Lung microvascular endothelial cell (primary cell): Measurements from ENCODE around the gene MAP2K5. TPM values are rescaled to one million over a fixed set of nuclear protein-coding genes. Genes with fewer than 3 reads are reported as not detected.

ENCODE experiments used
- DNase-seq, 2 donors: peaks; one replicate each; pipeline versions ENCODE4 v3.0.0 to v3.0.0-alpha.2; 2010; ENCODE audit warnings: low read depth in 2 of 2
- total RNA-seq: library from RNA; depleted of rRNA; stranded (reverse); fragments of >200 nt; gene quantifications from 2 replicates; pipeline ENCODE4 v1.2.1, GENCODE V29; 2014

MAP2K5 gene
- 2.8 and 3.1 TPM in 2 replicates for total RNA-seq

GRCh38 chr15:67542420-67543347, at the start of gene MAP2K5:
MAP2K5 (plus strand) TSS chr15:67542703; CDS start chr15:67543336, 633 bp downstream.
- DNase-seq: peak; percentile 77 to 81

- no peak for DNase-seq
These were observed 46.9 kb upstream of the MAP2K5 start for GRCh38 chr15:67495585-67495984.

DNA sequence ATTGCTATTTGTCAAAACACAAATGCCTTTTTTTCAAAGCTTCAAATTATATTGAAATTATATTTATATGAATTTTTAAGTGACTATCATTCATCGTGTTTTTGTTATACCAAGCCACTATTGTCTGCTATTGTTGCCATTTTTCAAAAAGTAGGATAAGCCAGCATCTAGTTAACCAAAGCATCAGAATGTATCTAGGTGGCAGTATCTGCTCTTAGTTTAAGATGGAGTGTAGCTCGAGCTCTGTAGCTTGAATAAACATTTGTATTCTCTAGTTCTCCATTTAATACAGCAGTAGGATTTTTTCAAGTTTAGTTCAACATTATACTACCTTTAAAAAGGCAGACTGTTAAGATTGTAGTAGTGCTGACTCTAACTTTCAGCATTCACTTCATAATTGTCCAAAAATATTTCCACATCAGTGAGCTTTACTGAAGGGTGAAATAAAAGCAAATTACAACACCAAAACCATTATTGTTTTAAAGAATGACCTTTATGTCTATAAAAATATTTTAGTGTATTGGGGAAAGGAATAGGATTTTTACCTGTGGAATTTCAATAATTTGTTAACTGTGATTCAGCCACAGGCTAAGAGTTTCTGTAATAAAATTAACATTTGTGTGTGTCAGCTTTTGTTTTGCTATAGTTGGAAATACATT, 41.2 kb upstream of the MAP2K5 start:
- peak; percentile 41 to 61 for DNase-seq

GRCh38 chr15:67501836-67502461, 40.6 kb upstream of the MAP2K5 start:
- peak; percentile 37 to 52 for DNase-seq

GRCh38 chr15:67504056-67504455, 38.4 kb upstream of the MAP2K5 start:
- DNase-seq: no peak

- DNase-seq: no peak
These were observed 37.7 kb upstream of the MAP2K5 start for GRCh38 chr15:67504796-67505195.

- DNase-seq: no peak
These were observed 36.6 kb upstream of the MAP2K5 start for GRCh38 chr15:67505675-67506572.

GRCh38 chr15:67506775-67507747, 35.4 kb upstream of the MAP2K5 start:
- DNase-seq: no peak

GRCh38 chr15:67508407-67508806, 34.1 kb upstream of the MAP2K5 start:
- DNase-seq: no peak

GRCh38 chr15:67509918-67510317, 32.6 kb upstream of the MAP2K5 start:
- DNase-seq: no peak

DNA sequence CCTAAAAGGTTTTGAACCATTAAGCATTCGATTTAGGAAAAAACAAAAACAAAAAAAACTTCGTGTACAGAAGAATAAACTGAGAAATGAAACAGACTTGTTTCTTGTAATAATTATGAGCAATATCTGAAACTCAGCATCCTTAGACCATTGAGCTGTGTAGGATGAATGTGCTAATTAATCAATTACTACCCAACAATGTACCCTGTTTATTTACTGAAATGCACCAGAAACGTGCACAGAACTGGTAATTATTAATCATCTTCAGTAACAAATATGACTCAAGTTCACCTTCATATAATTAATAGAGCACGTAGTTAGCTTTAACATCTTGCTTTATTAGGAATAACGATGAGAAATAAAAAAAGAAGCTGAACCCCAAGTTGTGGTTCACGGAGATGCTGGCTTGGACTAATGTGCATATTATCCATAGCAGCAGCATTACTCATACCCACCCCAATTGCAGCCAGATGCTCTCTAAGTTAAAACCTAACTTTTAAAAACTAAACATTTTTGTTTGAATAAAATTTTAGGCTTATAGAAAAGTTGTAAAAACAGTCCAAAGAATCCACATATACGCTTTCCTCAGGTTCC, 31.8 kb upstream of the MAP2K5 start:
- no peak for DNase-seq

DNA sequence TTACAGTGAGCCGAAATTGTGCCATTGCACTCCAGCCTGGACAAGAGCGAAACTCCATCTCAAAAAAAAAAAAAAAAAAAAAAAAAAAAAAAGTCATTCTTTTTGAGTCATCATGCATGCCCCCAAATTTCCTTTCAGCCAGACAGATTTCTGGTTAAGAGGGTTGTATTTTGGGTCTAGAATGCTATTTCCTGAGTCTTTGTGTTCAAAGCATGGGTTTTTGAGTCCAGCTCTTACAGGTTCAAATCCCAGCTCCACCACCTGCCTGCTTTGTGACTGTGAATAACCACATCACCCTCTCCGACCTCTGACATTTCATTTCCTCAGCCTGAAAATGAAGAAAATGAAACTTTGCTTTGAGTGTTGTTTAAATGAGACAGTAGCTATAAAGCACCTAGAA, 30.9 kb upstream of the MAP2K5 start:
- DNase-seq: no peak

DNA sequence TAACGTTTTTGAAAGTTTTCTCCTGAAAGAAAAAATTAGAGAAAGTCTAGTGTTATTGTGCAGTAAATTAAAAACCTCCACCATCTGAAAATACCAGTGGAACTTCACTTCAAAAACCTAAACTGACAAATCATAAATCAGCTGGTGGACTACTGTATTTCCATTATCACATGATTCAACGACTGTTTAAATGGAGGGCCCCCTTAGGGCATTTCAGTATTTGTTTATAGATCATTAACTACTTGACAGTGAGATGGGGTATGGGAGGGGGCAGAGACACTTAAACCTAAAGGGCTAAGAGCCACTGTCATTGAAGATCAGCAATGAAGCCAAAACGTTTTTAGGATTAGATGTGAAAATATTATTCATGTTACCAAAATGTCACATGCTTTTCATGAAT, 30.4 kb upstream of the MAP2K5 start:
- DNase-seq: no peak

DNA sequence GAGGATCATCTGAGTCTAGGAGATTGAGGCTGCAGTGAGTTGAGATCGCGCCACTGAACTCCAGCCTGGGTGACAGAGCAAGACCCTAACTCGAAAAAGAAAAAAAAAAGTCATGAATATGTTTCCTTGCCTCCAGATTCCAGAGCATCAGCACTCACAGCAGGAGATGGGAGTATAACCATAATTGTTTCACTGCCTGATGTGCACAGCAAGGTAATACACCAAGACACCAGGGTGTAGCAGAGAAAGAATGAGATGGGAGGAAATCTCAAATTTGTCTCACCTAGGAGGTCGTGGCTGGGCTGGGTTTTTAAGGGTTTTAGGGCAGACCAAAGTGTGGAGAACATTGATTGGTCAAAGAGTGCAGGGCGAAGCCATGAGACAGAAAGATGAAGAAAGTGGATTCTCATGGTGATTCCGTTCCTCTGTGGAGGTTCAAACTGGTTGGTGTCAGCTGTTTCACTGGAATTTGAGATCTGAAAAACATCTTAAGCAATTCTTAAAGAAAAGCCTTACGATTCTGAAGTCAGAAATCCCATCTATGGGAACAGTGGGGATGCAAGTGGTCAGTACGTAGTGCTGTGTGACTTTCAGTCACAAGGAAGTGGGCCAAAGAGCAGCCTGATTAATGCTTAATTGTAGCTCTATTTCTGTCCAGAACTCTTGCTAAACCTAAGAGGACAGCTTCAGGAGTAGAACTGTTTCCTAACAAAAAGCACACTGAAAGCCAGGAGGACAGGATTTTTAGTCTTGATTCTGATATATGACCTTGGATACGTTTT, 29.4 kb upstream of the MAP2K5 start:
- no peak for DNase-seq

DNA sequence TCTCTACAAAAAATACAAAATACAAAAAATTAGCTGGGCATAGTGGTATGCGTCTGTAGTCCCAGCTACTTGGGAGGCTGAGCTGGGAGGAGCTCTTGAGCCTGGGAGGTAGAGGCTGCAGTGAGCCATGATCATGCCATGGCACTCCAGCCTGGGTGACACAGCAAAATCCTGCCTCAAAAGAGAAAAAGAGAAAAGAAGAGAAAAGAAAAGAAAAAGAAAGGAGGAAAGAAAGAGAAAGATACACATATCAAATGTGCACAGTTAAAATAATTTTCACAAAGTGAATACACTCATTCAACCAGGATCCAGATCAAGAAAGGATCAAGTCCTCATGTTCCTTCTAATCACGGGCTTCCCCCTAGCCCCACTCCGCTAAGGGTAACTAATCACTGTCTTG, 27.4 kb upstream of the MAP2K5 start:
- no peak for DNase-seq

DNA sequence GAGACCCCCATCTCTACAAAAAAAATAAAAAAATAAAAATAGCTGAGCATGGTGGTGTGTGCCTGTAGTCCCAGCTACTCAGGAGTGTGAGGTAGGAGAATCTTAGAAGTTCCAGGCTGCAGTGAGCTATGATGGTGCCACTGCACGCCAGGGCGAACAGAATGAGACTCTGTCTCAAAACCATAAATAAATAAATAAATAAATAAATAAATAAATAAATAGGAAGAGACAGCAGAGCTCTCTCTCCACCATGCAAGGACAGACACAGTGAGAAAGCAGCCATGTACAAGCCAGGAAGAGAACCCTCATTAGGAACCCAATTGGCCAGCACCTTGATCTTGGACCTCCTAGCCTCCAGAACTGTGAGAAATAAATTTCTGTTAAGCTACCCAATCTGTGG, 26.9 kb upstream of the MAP2K5 start:
- no peak for DNase-seq

GRCh38 chr15:67520321-67521028, 22.0 kb upstream of the MAP2K5 start:
- peak; percentile 11 to 30 for DNase-seq
